OCI-LY1 (cell line): Measurements from ENCODE around the gene PTAR1.

ENCODE experiments used
- H2AFZ ChIP-seq: fragments of 200-600 bp; sonication (generic), shearing (Covaris generic); 2 replicates; pipeline ENCODE4 v1.6.0; 2014; ENCODE audit warnings: antibody characterized with exemption, mild to moderate bottlenecking, low read length
- H3F3A ChIP-seq: fragments of 200-600 bp; sonication (generic), shearing (Covaris generic); 2 replicates; pipeline ENCODE4 v1.6.0; 2014; ENCODE audit warnings: mild to moderate bottlenecking, antibody characterized with exemption, low read length, moderate library complexity; ENCODE audit not compliant: insufficient read depth
- H3K27ac ChIP-seq: fragments of 200-600 bp; sonication (generic); 2 replicates; pipeline ENCODE4 v1.5.1; 2014; ENCODE audit warnings: low read length, mixed run types, mild to moderate bottlenecking, low read depth; ENCODE audit not compliant: poor library complexity, severe bottlenecking
- H3K27me3 ChIP-seq: fragments of 200-600 bp; sonication (generic); 2 replicates; pipeline ENCODE4 v1.6.0; 2014; ENCODE audit warnings: antibody characterized with exemption, mild to moderate bottlenecking, low read length, moderate library complexity; ENCODE audit not compliant: insufficient read depth
- H3K36me3 ChIP-seq: fragments of 200-600 bp; sonication (generic); 2 replicates; pipeline ENCODE4 v1.6.1; 2014; ENCODE audit warnings: mild to moderate bottlenecking, antibody characterized with exemption, low read length, moderate library complexity, mixed read lengths; ENCODE audit not compliant: insufficient read depth
- H3K4me1 ChIP-seq: fragments of 200-600 bp; sonication (generic); 2 replicates; pipeline ENCODE4 v1.5.1; 2014; ENCODE audit warnings: mild to moderate bottlenecking, low read length, moderate library complexity; ENCODE audit not compliant: insufficient read depth, severe bottlenecking
- H3K4me2 ChIP-seq: fragments of 200-600 bp; sonication (generic), shearing (Covaris generic); 2 replicates; pipeline ENCODE4 v1.6.1; 2014; ENCODE audit warnings: low read length
- H3K4me3 ChIP-seq: fragments of 200-600 bp; sonication (generic); 2 replicates; pipeline ENCODE4 v1.5.1; 2014; ENCODE audit warnings: low read length, low read depth, mild to moderate bottlenecking, mixed read lengths; ENCODE audit not compliant: poor library complexity, severe bottlenecking
- H3K79me2 ChIP-seq: fragments of 200-600 bp; shearing (Covaris generic); 2 replicates; pipeline ENCODE4 v1.6.1; 2016; ENCODE audit warnings: mixed run types, low read length, mixed read lengths; ENCODE audit not compliant: insufficient read depth
- H3K9ac ChIP-seq: fragments of 200-600 bp; sonication (generic), shearing (Covaris generic); 2 replicates; pipeline ENCODE4 v1.6.1; 2014; ENCODE audit warnings: mild to moderate bottlenecking, low read length, mixed read lengths
- H3K9me2 ChIP-seq: fragments of 200-600 bp; sonication (generic), shearing (Covaris generic); 2 replicates; pipeline ENCODE4 v1.6.1; 2014; ENCODE audit warnings: low read depth, mild to moderate bottlenecking, low read length, mixed read lengths
- H3K9me3 ChIP-seq: fragments of 200-600 bp; shearing (Covaris generic); 2 replicates; pipeline ENCODE4 v1.6.1; 2014; ENCODE audit warnings: low read length, mixed read lengths
- H4K20me1 ChIP-seq: fragments of 200-600 bp; sonication (generic), shearing (Covaris generic); 2 replicates; pipeline ENCODE4 v1.6.0; 2016; ENCODE audit warnings: mild to moderate bottlenecking, low read length; ENCODE audit not compliant: insufficient read depth
- EZH2 ChIP-seq: fragments of 200-600 bp; sonication (generic), shearing (Covaris generic); IDR thresholded peaks from 2 replicates; pipeline ENCODE4 v1.8.0; 2017; ENCODE audit warnings: borderline replicate concordance, mixed run types, mild to moderate bottlenecking, antibody characterized with exemption, low read length, moderate library complexity, mixed read lengths
- TF ChIP-seq, protein P1 (sequence below): fragments of 200-600 bp; sonication (generic), shearing (Covaris generic); IDR thresholded peaks from 2 replicates; pipeline ENCODE4 v1.5.1; 2017; ENCODE audit warnings: mild to moderate bottlenecking, antibody characterized with exemption, low read length, moderate library complexity, mixed read lengths

The PTAR1 gene

DNA sequence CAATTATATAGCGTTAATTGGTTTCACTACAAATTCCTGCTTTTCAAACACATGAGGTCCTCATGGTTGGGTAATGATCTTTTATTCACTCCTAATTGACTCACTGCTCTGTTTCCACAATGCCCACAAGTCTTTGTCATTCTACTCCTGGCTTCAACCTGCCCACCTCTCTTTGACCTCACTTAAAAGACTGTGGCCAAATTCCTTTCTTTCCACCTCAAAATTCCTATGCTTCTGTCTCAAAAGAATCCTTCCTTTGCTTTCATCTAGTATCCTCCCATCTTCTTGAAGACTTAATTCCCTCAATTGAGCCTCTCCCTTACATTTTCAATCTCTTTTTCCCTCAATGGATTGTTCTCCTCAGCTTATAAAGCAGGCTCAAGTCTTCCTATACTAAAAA is 92.5 kb downstream of the PTAR1 start:
- H3K9me3 ChIP-seq, result no peaks in the 10 kb centered on the region
- no peaks in the 10 kb centered on the region for H3F3A ChIP-seq
- no peak overlapping the region for H3K27ac ChIP-seq
- H4K20me1 ChIP-seq, result no peaks in the 10 kb centered on the region
- TF ChIP-seq EZH2, result no peak
- TF ChIP-seq, protein P1, sequence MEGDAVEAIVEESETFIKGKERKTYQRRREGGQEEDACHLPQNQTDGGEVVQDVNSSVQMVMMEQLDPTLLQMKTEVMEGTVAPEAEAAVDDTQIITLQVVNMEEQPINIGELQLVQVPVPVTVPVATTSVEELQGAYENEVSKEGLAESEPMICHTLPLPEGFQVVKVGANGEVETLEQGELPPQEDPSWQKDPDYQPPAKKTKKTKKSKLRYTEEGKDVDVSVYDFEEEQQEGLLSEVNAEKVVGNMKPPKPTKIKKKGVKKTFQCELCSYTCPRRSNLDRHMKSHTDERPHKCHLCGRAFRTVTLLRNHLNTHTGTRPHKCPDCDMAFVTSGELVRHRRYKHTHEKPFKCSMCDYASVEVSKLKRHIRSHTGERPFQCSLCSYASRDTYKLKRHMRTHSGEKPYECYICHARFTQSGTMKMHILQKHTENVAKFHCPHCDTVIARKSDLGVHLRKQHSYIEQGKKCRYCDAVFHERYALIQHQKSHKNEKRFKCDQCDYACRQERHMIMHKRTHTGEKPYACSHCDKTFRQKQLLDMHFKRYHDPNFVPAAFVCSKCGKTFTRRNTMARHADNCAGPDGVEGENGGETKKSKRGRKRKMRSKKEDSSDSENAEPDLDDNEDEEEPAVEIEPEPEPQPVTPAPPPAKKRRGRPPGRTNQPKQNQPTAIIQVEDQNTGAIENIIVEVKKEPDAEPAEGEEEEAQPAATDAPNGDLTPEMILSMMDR, result no peak
- H2AFZ ChIP-seq, result no peak overlapping the region
- no peaks in the 10 kb centered on the region for H3K36me3 ChIP-seq
- no peak overlapping the region for H3K4me2 ChIP-seq
- H3K4me1 ChIP-seq, result no peaks in the 10 kb centered on the region
- H3K4me3 ChIP-seq, result no peak overlapping the region
- no peak overlapping the region for H3K9ac ChIP-seq
- no peaks in the 10 kb centered on the region for H3K9me2 ChIP-seq
- no peaks in the 10 kb centered on the region for H3K79me2 ChIP-seq
- H3K27me3 ChIP-seq, result 0 out of 2 replicates have a peak, but pooled peaks cover 5% of the 10 kb centered on the region

DNA sequence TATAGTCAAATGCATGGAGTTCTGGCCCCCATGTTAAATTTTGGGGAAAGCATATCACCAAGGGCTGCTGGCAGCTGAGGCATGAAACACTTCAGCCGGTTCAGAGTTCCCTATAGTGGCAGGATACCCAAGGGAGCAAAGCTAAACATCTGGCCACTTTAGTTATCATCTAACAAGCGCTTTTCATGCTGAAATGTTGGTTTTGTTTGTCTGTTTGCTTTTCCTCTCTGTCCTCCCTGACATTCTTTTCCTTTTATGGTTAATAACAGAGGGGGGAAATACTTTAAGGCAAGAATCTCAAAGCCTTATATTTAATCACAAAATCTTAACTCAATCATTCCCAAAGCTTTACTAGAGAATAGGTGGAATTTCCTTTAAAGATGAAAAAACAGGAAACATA is 99.5 kb downstream of the PTAR1 start:
- 0 out of 2 replicates have a peak, but pooled peaks cover 4% of the 10 kb centered on the region for H3K27me3 ChIP-seq
- H4K20me1 ChIP-seq, result no peaks in the 10 kb centered on the region
- no peaks in the 10 kb centered on the region for H3K4me1 ChIP-seq
- no peak for TF ChIP-seq EZH2
- TF ChIP-seq, protein P1, result no peak
- H3K9me2 ChIP-seq, result no peaks in the 10 kb centered on the region
- no peak overlapping the region for H3K9ac ChIP-seq
- no peak overlapping the region for H3K4me3 ChIP-seq
- H3K79me2 ChIP-seq, result no peaks in the 10 kb centered on the region
- no peak overlapping the region for H2AFZ ChIP-seq
- no peak overlapping the region for H3K4me2 ChIP-seq
- no peaks in the 10 kb centered on the region for H3K9me3 ChIP-seq
- H3F3A ChIP-seq, result no peaks in the 10 kb centered on the region
- no peaks in the 10 kb centered on the region for H3K36me3 ChIP-seq
- H3K27ac ChIP-seq, result no peak overlapping the region
